Vagina (tissue), 2 donors: Measurements from ENCODE around the gene SLC6A8. TPM values are rescaled to one million over a fixed set of nuclear protein-coding genes. Genes with fewer than 3 reads are reported as not detected.

ENCODE experiments used
- DNase-seq, 2 donors: peaks; one replicate each; pipeline ENCODE4 v3.0.0-alpha.2; 2017; ENCODE audit errors: extremely low spot score in 2 of 2
- H3K27ac ChIP-seq: fragments of 200-600 bp; sonication (generic); one replicate; pipeline ENCODE4 v1.5.1; 2019
- H3K27me3 ChIP-seq: fragments of 200-600 bp; sonication (generic); one replicate; pipeline ENCODE4 v1.5.1; 2019
- H3K36me3 ChIP-seq, 2 donors: fragments of 200-600 bp; sonication (generic); one replicate each; pipeline ENCODE4 v1.5.1; 2017 to 2019
- H3K4me1 ChIP-seq: fragments of 200-600 bp; sonication (generic); one replicate; pipeline ENCODE4 v1.5.1; 2019
- H3K4me3 ChIP-seq, 2 donors: fragments of 200-600 bp; sonication (generic); 1 replicate in 1 of 2; 2 replicates in 1 of 2; pipeline ENCODE4 v1.5.1; 2016 to 2019
- H3K9me3 ChIP-seq: fragments of 200-600 bp; sonication (generic); one replicate; pipeline ENCODE4 v1.5.1; 2019
- CTCF ChIP-seq, 3 experiments: fragments of 450-650 bp in 2 of 3; fragments of 200-600 bp in 1 of 3; sonication (generic) in 1 of 3; IDR thresholded peaks; one replicate each; pipeline ENCODE4 v1.5.1; 2017 to 2019; ENCODE audit warnings: antibody characterized with exemption in 3 of 3, mild to moderate bottlenecking in 2 of 3, moderate library complexity in 2 of 3
- POLR2A ChIP-seq, 2 donors: fragments of 450-650 bp; IDR thresholded peaks; one replicate each; pipeline ENCODE4 v1.6.1; 2017; ENCODE audit warnings: antibody characterized with exemption in 2 of 2, mild to moderate bottlenecking in 2 of 2, moderate library complexity in 2 of 2
- POLR2AphosphoS5 ChIP-seq, 2 donors: sonication (generic); formaldehyde crosslinking; IDR thresholded peaks; one replicate each; pipeline ENCODE4 v1.9.0; 2017; ENCODE audit warnings: antibody characterized with exemption in 2 of 2, mild to moderate bottlenecking in 2 of 2, low read depth in 1 of 2; ENCODE audit not compliant: insufficient read depth in 1 of 2
- intact Hi-C: fragments of 100-400 bp; cut with DNase I; formaldehyde crosslinking; loops from one replicate; pipeline ENCODE4 v1.15.1; 2023
- total RNA-seq: library from RNA; depleted of rRNA; stranded (reverse); fragments of >200 nt; gene quantifications from one replicate; pipeline ENCODE4 v1.2.3, GENCODE V29; 2016

SLC6A8 gene
- total RNA-seq, 1 donor from 2014 or later = 29.2 TPM

- Histone ChIP-seq H3K27ac (no peak overlapping the region), H3K4me1 (peaks cover 7% of the 10 kb centered on the region), H3K4me3 (peak overlapping the region in 1 of 2 donors; percentile 24), H3K36me3 (no peaks in the 10 kb centered on the region), H3K27me3 (peaks cover 4% of the 10 kb centered on the region), H3K9me3 (no peaks in the 10 kb centered on the region)
- DNase-seq = no peak
- intact Hi-C loops = no loop called here
- no peak for TF ChIP-seq POLR2A (IDR thresholded peaks at IDR 0.05)
These were observed 44.9 kb upstream of the SLC6A8 start for GRCh38 chrX:153642655-153643430.

GRCh38 chrX:153643431-153644351 lies 44.0 kb upstream of the SLC6A8 start:
- H3K27me3 ChIP-seq = peaks cover 4% of the 10 kb centered on the region
- intact Hi-C loops = no loop called here
- no peak overlapping the region for H3K27ac ChIP-seq
- H3K4me1 ChIP-seq = peaks cover 7% of the 10 kb centered on the region
- no peak for DNase-seq
- no peaks in the 10 kb centered on the region for H3K36me3 ChIP-seq
- no peaks in the 10 kb centered on the region for H3K9me3 ChIP-seq
- TF ChIP-seq POLR2A (IDR thresholded peaks at IDR 0.05) (no peak), CTCF (IDR thresholded peaks at IDR 0.05) (no peak), POLR2AphosphoS5 (IDR thresholded peaks at IDR 0.05; ENCODE audit: insufficient read depth in 1 of 2, low read depth in 1 of 2) (no peak)
- H3K4me3 ChIP-seq = peak overlapping the region in 1 of 2 donors; percentile 24

GRCh38 chrX:153644356-153645125 lies 43.2 kb upstream of the SLC6A8 start:
- H3K27me3 ChIP-seq = peaks cover 4% of the 10 kb centered on the region
- DNase-seq = no peak

GRCh38 chrX:153645151-153645550 lies 42.6 kb upstream of the SLC6A8 start:
- Histone ChIP-seq H3K27me3 (peaks cover 4% of the 10 kb centered on the region), H3K9me3 (no peaks in the 10 kb centered on the region), H3K36me3 (no peaks in the 10 kb centered on the region), H3K4me3 (no peak overlapping the region), H3K4me1 (peaks cover 7% of the 10 kb centered on the region), H3K27ac (no peak overlapping the region)
- TF ChIP-seq POLR2AphosphoS5 (IDR thresholded peaks at IDR 0.05; ENCODE audit: insufficient read depth in 1 of 2, low read depth in 1 of 2) = no peak
- TF ChIP-seq POLR2A (IDR thresholded peaks at IDR 0.05) = no peak
- no peak for TF ChIP-seq CTCF (IDR thresholded peaks at IDR 0.05)
- intact Hi-C loops = no loop called here
- DNase-seq = no peak

More at GRCh38 chrX:153644356-153645125, 43.2 kb upstream of the SLC6A8 start:
- intact Hi-C loops = no loop called here
- no peak for TF ChIP-seq POLR2AphosphoS5 (IDR thresholded peaks at IDR 0.05; ENCODE audit: insufficient read depth in 1 of 2, low read depth in 1 of 2)
- no peak for TF ChIP-seq CTCF (IDR thresholded peaks at IDR 0.05)
- no peak for TF ChIP-seq POLR2A (IDR thresholded peaks at IDR 0.05)
- Histone ChIP-seq H3K4me1 (peaks cover 7% of the 10 kb centered on the region), H3K36me3 (no peaks in the 10 kb centered on the region), H3K27ac (no peak overlapping the region), H3K4me3 (no peak overlapping the region), H3K9me3 (no peaks in the 10 kb centered on the region)

- no peak overlapping the region for H3K27ac ChIP-seq
- peaks cover 7% of the 10 kb centered on the region for H3K4me1 ChIP-seq
- no peaks in the 10 kb centered on the region for H3K9me3 ChIP-seq
- TF ChIP-seq CTCF (IDR thresholded peaks at IDR 0.05) = no peak
- TF ChIP-seq POLR2AphosphoS5 (IDR thresholded peaks at IDR 0.05; ENCODE audit: insufficient read depth in 1 of 2, low read depth in 1 of 2) = no peak
- TF ChIP-seq POLR2A (IDR thresholded peaks at IDR 0.05) = no peak
- intact Hi-C loops = no loop called here
- H3K4me3 ChIP-seq = no peak overlapping the region
- no peaks in the 10 kb centered on the region for H3K36me3 ChIP-seq
- DNase-seq = no peak
- H3K27me3 ChIP-seq = peaks cover 4% of the 10 kb centered on the region
These were observed 41.7 kb upstream of the SLC6A8 start for GRCh38 chrX:153645921-153646488.
